Measurements from ENCODE around the gene RMDN3.

Gene RMDN3

DNA sequence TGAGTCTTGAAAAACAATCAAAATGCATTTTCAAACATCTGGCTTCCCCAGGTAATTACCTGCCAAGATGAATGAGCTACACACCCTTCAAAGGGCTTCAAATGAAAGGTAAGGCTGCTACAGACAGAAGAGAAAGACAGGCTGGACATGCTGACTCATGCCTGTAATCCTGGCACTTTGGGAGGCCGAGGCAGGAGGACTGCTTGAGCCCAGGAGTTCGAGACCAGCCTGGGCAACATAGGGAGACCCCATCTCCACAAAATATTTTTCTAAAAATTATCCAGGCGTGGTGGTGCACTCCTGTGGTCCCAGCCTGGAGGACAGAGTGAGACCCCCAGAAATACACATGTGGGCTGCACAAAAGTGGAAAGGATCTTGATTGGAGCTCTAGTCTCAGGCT lies 37.3 kb upstream of the RMDN3 start:
- no peak for DNase-seq (ENCODE audit: low spot score)
- TF ChIP-seq CTCF (IDR thresholded peaks at IDR 0.05; ENCODE audit: extremely low read depth, missing control alignments) = no peak

GRCh38 chr15:40790718-40791117 lies 35.7 kb upstream of the RMDN3 start:
- no peak for TF ChIP-seq CTCF (IDR thresholded peaks at IDR 0.05; ENCODE audit: extremely low read depth, missing control alignments)
- DNase-seq (ENCODE audit: low spot score) = no peak

- DNase-seq (ENCODE audit: low spot score) = no peak
- TF ChIP-seq CTCF (IDR thresholded peaks at IDR 0.05; ENCODE audit: extremely low read depth, missing control alignments) = no peak
Measured at GRCh38 chr15:40789999-40790398, 34.9 kb upstream of the RMDN3 start.

DNA sequence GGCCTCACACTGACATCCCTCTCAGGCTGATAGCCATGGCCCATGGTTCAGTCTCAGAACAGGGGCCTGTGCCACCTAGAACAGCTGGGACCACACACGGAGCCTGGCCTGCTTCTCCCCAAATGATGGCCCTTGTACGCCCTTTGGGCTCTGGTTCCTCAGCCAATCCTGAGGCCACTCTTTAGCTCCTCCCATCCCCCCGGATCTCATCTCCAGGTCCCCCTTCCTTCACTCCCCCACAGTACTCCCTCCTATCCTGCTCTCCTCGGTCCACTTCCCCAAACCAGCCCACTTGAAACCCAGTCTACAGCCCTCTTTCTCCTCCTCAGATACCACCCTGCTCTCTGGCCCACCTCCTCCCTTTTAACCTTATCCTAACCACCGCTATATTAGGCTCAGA lies 34.1 kb upstream of the RMDN3 start:
- no peak for TF ChIP-seq CTCF (IDR thresholded peaks at IDR 0.05; ENCODE audit: extremely low read depth, missing control alignments)
- no peak for DNase-seq (ENCODE audit: low spot score)

GRCh38 chr15:40787991-40788390 lies 32.9 kb upstream of the RMDN3 start:
- no peak for TF ChIP-seq CTCF (IDR thresholded peaks at IDR 0.05; ENCODE audit: extremely low read depth, missing control alignments)
- DNase-seq (ENCODE audit: low spot score) = no peak

GRCh38 chr15:40787344-40787841 lies 32.3 kb upstream of the RMDN3 start:
- TF ChIP-seq CTCF (IDR thresholded peaks at IDR 0.05; ENCODE audit: extremely low read depth, missing control alignments) = no peak
- no peak for DNase-seq (ENCODE audit: low spot score)

DNA sequence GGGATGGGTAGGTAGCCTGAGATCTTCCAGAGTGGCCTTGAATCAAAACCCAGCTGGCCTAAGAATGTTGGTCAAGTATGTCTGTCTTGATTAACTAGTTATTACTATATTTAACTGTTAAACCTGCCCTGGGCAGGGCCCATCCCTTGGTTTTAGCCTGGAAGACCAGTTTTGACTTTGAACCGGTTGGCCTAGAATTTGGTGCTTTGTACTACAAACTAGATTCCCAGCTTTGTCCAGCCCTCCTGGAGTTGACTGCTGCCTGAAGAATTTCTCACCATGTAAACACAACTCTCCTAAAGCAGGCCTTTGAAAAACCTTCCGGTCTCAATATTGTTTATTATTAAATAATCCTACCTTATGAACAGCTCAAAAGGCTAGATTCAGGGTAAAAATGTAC lies 30.8 kb upstream of the RMDN3 start:
- no peak for DNase-seq (ENCODE audit: low spot score)

More for the DNA sequence above, 30.8 kb upstream of the RMDN3 start:
- no peak for TF ChIP-seq CTCF (IDR thresholded peaks at IDR 0.05; ENCODE audit: extremely low read depth, missing control alignments)

Data from GM20000 (cell line).